ENCODE data around the gene PTGS1.
A peak's percentile ranks its signal among the peaks of the same experiment; 100 is the strongest.

PTGS1 gene

GRCh38 chr9:122342323-122343050, 28.3 kb upstream of the PTGS1 start:
- H3K9me2 ChIP-seq (replicated peaks; ENCODE audit: low read depth, low read length) = no peaks in the 10 kb centered on the region
- no peak overlapping the region for H3K4me3 ChIP-seq (ENCODE audit: low read length, poor library complexity, severe bottlenecking)
- no peak overlapping the region for H3K4me2 ChIP-seq (ENCODE audit: low read depth, low read length, poor library complexity, severe bottlenecking)
- peaks cover under 1% of the 10 kb centered on the region for H3K4me1 ChIP-seq (ENCODE audit: insufficient read depth, low read length, poor library complexity, severe bottlenecking)
- no peak overlapping the region for H2AFZ ChIP-seq (ENCODE audit: low read length)
- no peak for TF ChIP-seq EZH2phosphoT487 (IDR thresholded peaks at IDR 0.05; ENCODE audit: borderline replicate concordance)
- TF ChIP-seq, protein P1, sequence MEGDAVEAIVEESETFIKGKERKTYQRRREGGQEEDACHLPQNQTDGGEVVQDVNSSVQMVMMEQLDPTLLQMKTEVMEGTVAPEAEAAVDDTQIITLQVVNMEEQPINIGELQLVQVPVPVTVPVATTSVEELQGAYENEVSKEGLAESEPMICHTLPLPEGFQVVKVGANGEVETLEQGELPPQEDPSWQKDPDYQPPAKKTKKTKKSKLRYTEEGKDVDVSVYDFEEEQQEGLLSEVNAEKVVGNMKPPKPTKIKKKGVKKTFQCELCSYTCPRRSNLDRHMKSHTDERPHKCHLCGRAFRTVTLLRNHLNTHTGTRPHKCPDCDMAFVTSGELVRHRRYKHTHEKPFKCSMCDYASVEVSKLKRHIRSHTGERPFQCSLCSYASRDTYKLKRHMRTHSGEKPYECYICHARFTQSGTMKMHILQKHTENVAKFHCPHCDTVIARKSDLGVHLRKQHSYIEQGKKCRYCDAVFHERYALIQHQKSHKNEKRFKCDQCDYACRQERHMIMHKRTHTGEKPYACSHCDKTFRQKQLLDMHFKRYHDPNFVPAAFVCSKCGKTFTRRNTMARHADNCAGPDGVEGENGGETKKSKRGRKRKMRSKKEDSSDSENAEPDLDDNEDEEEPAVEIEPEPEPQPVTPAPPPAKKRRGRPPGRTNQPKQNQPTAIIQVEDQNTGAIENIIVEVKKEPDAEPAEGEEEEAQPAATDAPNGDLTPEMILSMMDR (conservative IDR thresholded peaks at IDR 0.05; ENCODE audit: low read length) = no peak
- H3K79me2 ChIP-seq (ENCODE audit: insufficient read depth, low read length) = no peaks in the 10 kb centered on the region
- H4K20me1 ChIP-seq (ENCODE audit: insufficient read depth, low read length, poor library complexity, severe bottlenecking) = no peaks in the 10 kb centered on the region
- no peaks in the 10 kb centered on the region for H3K9me3 ChIP-seq (ENCODE audit: insufficient read depth, low read depth, low read length)
- H3K9ac ChIP-seq (ENCODE audit: low read depth, low read length, poor library complexity, severe bottlenecking) = no peak overlapping the region
- H3F3A ChIP-seq (ENCODE audit: low read depth) = no peaks in the 10 kb centered on the region
- no peaks in the 10 kb centered on the region for H3K27me3 ChIP-seq (ENCODE audit: insufficient read depth, low read length, poor library complexity, severe bottlenecking)
- H3K36me3 ChIP-seq (ENCODE audit: insufficient read depth, low read length) = no peaks in the 10 kb centered on the region

- no peak overlapping the region for H3K4me3 ChIP-seq (ENCODE audit: low read length, poor library complexity, severe bottlenecking)
- no peak overlapping the region for H2AFZ ChIP-seq (ENCODE audit: low read length)
- H3K9ac ChIP-seq (ENCODE audit: low read depth, low read length, poor library complexity, severe bottlenecking) = no peak overlapping the region
Measured at GRCh38 chr9:122346478-122347347, 24.1 kb upstream of the PTGS1 start.

GRCh38 chr9:122347348-122348287, 23.2 kb upstream of the PTGS1 start:
- Histone ChIP-seq H3K27me3 (ENCODE audit: insufficient read depth, low read length, poor library complexity, severe bottlenecking) (no peaks in the 10 kb centered on the region), H3K4me3 (ENCODE audit: low read length, poor library complexity, severe bottlenecking) (peak overlapping the region; percentile 60), H3K36me3 (ENCODE audit: insufficient read depth, low read length) (no peaks in the 10 kb centered on the region)

More at GRCh38 chr9:122346478-122347347, 24.1 kb upstream of the PTGS1 start:
- Histone ChIP-seq H3K9me2 (replicated peaks; ENCODE audit: low read depth, low read length) (no peaks in the 10 kb centered on the region), H3K36me3 (ENCODE audit: insufficient read depth, low read length) (no peaks in the 10 kb centered on the region), H3K27me3 (ENCODE audit: insufficient read depth, low read length, poor library complexity, severe bottlenecking) (no peaks in the 10 kb centered on the region), H3K4me2 (ENCODE audit: low read depth, low read length, poor library complexity, severe bottlenecking) (no peak overlapping the region), H3K4me1 (ENCODE audit: insufficient read depth, low read length, poor library complexity, severe bottlenecking) (peaks cover 19% of the 10 kb centered on the region), H3K9me3 (ENCODE audit: insufficient read depth, low read depth, low read length) (no peaks in the 10 kb centered on the region), H3K79me2 (ENCODE audit: insufficient read depth, low read length) (no peaks in the 10 kb centered on the region), H3F3A (ENCODE audit: low read depth) (no peaks in the 10 kb centered on the region), H4K20me1 (ENCODE audit: insufficient read depth, low read length, poor library complexity, severe bottlenecking) (no peaks in the 10 kb centered on the region)
- no peak for TF ChIP-seq EZH2phosphoT487 (IDR thresholded peaks at IDR 0.05; ENCODE audit: borderline replicate concordance)
- TF ChIP-seq, protein P1 (conservative IDR thresholded peaks at IDR 0.05; ENCODE audit: low read length) = no peak

More at GRCh38 chr9:122347348-122348287, 23.2 kb upstream of the PTGS1 start:
- Histone ChIP-seq H2AFZ (ENCODE audit: low read length) (peak overlapping the region; percentile 68), H4K20me1 (ENCODE audit: insufficient read depth, low read length, poor library complexity, severe bottlenecking) (no peaks in the 10 kb centered on the region), H3F3A (ENCODE audit: low read depth) (no peaks in the 10 kb centered on the region), H3K9ac (ENCODE audit: low read depth, low read length, poor library complexity, severe bottlenecking) (peak overlapping the region; percentile 54), H3K9me3 (ENCODE audit: insufficient read depth, low read depth, low read length) (no peaks in the 10 kb centered on the region), H3K9me2 (replicated peaks; ENCODE audit: low read depth, low read length) (no peaks in the 10 kb centered on the region), H3K4me1 (ENCODE audit: insufficient read depth, low read length, poor library complexity, severe bottlenecking) (peaks cover 19% of the 10 kb centered on the region), H3K79me2 (ENCODE audit: insufficient read depth, low read length) (no peaks in the 10 kb centered on the region), H3K4me2 (ENCODE audit: low read depth, low read length, poor library complexity, severe bottlenecking) (peak overlapping the region; percentile 62)
- TF ChIP-seq EZH2phosphoT487 (IDR thresholded peaks at IDR 0.05; ENCODE audit: borderline replicate concordance) = no peak
- TF ChIP-seq, protein P1 (conservative IDR thresholded peaks at IDR 0.05; ENCODE audit: low read length) = no peak

Data from Loucy (cell line).